Measurements from ENCODE around the gene TSN. TPM values are rescaled to one million over a fixed set of nuclear protein-coding genes. Genes with fewer than 3 reads are reported as not detected.

TSN gene
- total RNA-seq, 1 experiment from 2014 or later = 87.3 TPM

DNA sequence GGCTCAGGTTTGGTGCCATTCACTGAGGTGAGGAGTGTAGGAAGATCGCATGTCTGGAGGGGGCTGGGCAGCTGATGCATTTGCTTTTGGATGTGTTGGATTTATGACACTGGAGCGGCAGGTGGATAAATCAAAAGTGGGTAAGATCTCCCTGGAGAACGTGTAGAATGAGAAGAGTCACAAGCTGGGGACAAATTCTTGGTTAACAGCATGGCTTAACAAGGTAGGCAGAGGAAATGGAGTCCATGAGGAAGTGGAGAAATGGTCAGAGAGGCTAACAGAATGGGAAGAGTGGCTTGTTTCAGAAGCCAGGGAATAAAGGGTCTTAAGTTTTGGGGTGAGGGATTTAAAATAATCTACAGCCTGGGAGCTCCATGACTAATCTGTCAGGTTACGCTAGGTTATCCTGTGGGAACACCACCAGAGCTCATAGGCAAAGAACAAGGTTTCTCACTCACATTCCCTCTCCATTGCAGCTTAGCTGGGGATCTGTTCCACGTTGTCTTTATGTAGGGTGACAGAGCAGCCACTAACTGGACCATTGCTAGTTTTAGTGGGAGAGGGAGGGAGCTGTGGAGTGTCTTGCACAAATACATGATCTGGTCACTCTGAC lies 12.8 kb downstream of the TSN start (continued):
- TF ChIP-seq, protein P1, sequence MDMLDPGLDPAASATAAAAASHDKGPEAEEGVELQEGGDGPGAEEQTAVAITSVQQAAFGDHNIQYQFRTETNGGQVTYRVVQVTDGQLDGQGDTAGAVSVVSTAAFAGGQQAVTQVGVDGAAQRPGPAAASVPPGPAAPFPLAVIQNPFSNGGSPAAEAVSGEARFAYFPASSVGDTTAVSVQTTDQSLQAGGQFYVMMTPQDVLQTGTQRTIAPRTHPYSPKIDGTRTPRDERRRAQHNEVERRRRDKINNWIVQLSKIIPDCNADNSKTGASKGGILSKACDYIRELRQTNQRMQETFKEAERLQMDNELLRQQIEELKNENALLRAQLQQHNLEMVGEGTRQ (CRISPR knock-in tag; IDR thresholded peaks at IDR 0.05) = no peak
- TF ChIP-seq, protein P2, sequence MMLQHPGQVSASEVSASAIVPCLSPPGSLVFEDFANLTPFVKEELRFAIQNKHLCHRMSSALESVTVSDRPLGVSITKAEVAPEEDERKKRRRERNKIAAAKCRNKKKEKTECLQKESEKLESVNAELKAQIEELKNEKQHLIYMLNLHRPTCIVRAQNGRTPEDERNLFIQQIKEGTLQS (CRISPR knock-in tag; conservative IDR thresholded peaks at IDR 0.05) = no peak
- TF ChIP-seq, protein P3, sequence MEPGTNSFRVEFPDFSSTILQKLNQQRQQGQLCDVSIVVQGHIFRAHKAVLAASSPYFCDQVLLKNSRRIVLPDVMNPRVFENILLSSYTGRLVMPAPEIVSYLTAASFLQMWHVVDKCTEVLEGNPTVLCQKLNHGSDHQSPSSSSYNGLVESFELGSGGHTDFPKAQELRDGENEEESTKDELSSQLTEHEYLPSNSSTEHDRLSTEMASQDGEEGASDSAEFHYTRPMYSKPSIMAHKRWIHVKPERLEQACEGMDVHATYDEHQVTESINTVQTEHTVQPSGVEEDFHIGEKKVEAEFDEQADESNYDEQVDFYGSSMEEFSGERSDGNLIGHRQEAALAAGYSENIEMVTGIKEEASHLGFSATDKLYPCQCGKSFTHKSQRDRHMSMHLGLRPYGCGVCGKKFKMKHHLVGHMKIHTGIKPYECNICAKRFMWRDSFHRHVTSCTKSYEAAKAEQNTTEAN (CRISPR knock-in tag; IDR thresholded peaks at IDR 0.05) = no peak
- TF ChIP-seq GRHL2 (CRISPR knock-in tag; IDR thresholded peaks at IDR 0.05; ENCODE audit: insufficient replicate concordance, severe bottlenecking) (no peak), MXD4 (CRISPR knock-in tag; IDR thresholded peaks at IDR 0.05; ENCODE audit: borderline replicate concordance) (no peak)

DNA sequence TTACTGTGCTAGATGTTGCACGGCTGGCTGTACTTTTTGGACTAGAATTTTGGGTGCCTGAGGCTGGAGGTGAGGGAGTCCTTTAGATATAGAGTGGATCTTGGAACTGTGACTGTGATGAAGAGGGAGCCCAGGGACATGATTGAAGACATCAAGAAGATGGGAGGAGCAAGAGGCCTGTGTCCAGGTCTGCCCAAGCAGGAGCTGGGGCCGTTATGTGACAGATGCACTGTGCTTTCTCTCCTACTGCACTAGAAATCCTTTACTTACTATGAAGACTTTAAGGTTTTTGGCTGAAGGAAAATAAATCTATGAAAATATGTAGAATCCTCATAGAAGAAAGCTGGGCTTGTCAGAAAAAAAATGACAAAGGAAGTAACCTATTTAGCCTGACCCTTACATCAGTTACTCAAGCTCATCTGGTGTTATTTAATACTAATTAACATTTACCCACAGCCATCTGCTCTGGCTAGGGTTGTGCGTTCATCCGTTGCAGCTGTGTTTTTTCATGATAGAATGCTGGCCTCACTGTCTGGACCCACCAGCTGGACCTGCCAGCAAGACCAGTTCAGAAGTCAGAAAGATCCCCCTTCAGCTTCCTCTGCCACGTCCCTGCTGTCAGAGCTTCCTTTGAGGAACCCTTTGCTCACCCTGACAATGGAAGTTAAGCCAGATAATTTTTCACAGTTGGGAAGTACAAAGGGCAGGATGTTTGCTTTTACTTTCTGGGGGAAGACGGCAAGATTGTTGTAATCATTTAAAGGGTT lies 16.7 kb downstream of the TSN start:
- no peak for DNase-seq (ENCODE audit: low spot score)
- Mint-ChIP-seq H3K27me3 (ENCODE audit: low read depth) (no peaks in the 10 kb centered on the region), H3K9me3 (no peaks in the 10 kb centered on the region), H3K36me3 (peaks cover 16% of the 10 kb centered on the region), H3K4me1 (peaks cover 10% of the 10 kb centered on the region), H3K4me3 (no peak overlapping the region), H3K27ac (peak overlapping the region; percentile 48)
- no peak for TF ChIP-seq ZNF396 (CRISPR knock-in tag; IDR thresholded peaks at IDR 0.05; ENCODE audit: borderline replicate concordance)
- TF ChIP-seq, protein P4, sequence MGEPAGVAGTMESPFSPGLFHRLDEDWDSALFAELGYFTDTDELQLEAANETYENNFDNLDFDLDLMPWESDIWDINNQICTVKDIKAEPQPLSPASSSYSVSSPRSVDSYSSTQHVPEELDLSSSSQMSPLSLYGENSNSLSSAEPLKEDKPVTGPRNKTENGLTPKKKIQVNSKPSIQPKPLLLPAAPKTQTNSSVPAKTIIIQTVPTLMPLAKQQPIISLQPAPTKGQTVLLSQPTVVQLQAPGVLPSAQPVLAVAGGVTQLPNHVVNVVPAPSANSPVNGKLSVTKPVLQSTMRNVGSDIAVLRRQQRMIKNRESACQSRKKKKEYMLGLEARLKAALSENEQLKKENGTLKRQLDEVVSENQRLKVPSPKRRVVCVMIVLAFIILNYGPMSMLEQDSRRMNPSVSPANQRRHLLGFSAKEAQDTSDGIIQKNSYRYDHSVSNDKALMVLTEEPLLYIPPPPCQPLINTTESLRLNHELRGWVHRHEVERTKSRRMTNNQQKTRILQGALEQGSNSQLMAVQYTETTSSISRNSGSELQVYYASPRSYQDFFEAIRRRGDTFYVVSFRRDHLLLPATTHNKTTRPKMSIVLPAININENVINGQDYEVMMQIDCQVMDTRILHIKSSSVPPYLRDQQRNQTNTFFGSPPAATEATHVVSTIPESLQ (CRISPR knock-in tag; IDR thresholded peaks at IDR 0.05) = no peak
- no peak for TF ChIP-seq PRRX2 (CRISPR knock-in tag; IDR thresholded peaks at IDR 0.05)
- TF ChIP-seq GTF2I (CRISPR knock-in tag; conservative IDR thresholded peaks at IDR 0.05) = no peak
- CTCF ChIA-PET = interaction anchor here (1.4 kb wide), 1 partner anchor 39 kb away, joined by 3 read pairs; no protein-coding TSS in a partner anchor
- ATAC-seq = no peak
- POLR2A ChIA-PET = no interaction called here

DNA sequence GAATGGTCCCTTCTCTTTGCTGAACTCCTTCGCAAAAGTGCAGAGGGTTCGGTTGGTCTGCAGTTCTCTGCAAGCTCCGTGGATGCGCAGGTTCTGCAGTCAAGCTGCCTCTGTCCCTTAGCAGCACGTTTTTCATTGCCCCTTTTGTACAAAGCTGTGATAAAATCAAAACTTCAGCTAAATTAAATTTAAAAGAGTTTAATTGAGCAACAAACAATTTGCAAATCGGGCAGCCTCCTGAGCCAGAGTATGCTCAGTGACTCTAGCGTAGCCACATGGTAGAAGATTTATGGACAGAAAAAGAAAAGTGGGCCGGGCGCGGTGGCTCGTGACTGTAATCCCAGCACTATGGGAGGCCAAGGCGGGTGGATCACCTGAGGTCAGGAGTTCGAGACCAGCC lies 18.8 kb downstream of the TSN start:
- peaks cover 15% of the 10 kb centered on the region for H3K4me1 Mint-ChIP-seq
- POLR2A ChIA-PET = no interaction called here
- peaks cover 8% of the 10 kb centered on the region for H3K36me3 Mint-ChIP-seq
- CTCF ChIA-PET = interaction anchor here (0.7 kb wide), 1 partner anchor 604 kb away, joined by 3 read pairs; no protein-coding TSS in a partner anchor
- no peaks in the 10 kb centered on the region for H3K9me3 Mint-ChIP-seq
- H3K4me3 Mint-ChIP-seq = no peak overlapping the region
- DNase-seq (ENCODE audit: low spot score) (no peak), ATAC-seq (no peak)
- H3K27me3 Mint-ChIP-seq (ENCODE audit: low read depth) = no peaks in the 10 kb centered on the region; the same call in 1 of the 2 replicates
- no peak overlapping the region for H3K27ac Mint-ChIP-seq
- TF ChIP-seq, protein P5, sequence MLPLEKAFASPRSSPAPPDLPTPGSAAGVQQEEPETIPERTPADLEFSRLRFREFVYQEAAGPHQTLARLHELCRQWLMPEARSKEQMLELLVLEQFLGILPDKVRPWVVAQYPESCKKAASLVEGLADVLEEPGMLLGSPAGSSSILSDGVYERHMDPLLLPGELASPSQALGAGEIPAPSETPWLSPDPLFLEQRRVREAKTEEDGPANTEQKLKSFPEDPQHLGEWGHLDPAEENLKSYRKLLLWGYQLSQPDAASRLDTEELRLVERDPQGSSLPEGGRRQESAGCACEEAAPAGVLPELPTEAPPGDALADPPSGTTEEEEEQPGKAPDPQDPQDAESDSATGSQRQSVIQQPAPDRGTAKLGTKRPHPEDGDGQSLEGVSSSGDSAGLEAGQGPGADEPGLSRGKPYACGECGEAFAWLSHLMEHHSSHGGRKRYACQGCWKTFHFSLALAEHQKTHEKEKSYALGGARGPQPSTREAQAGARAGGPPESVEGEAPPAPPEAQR (CRISPR knock-in tag; IDR thresholded peaks at IDR 0.05) = no peak
- TF ChIP-seq JUN (CRISPR knock-in tag; IDR thresholded peaks at IDR 0.05) = no peak
- TF ChIP-seq, protein P6, sequence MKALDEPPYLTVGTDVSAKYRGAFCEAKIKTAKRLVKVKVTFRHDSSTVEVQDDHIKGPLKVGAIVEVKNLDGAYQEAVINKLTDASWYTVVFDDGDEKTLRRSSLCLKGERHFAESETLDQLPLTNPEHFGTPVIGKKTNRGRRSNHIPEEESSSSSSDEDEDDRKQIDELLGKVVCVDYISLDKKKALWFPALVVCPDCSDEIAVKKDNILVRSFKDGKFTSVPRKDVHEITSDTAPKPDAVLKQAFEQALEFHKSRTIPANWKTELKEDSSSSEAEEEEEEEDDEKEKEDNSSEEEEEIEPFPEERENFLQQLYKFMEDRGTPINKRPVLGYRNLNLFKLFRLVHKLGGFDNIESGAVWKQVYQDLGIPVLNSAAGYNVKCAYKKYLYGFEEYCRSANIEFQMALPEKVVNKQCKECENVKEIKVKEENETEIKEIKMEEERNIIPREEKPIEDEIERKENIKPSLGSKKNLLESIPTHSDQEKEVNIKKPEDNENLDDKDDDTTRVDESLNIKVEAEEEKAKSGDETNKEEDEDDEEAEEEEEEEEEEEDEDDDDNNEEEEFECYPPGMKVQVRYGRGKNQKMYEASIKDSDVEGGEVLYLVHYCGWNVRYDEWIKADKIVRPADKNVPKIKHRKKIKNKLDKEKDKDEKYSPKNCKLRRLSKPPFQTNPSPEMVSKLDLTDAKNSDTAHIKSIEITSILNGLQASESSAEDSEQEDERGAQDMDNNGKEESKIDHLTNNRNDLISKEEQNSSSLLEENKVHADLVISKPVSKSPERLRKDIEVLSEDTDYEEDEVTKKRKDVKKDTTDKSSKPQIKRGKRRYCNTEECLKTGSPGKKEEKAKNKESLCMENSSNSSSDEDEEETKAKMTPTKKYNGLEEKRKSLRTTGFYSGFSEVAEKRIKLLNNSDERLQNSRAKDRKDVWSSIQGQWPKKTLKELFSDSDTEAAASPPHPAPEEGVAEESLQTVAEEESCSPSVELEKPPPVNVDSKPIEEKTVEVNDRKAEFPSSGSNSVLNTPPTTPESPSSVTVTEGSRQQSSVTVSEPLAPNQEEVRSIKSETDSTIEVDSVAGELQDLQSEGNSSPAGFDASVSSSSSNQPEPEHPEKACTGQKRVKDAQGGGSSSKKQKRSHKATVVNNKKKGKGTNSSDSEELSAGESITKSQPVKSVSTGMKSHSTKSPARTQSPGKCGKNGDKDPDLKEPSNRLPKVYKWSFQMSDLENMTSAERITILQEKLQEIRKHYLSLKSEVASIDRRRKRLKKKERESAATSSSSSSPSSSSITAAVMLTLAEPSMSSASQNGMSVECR (CRISPR knock-in tag; IDR thresholded peaks at IDR 0.05; ENCODE audit: borderline replicate concordance) = no peak
- TF ChIP-seq, protein P7, sequence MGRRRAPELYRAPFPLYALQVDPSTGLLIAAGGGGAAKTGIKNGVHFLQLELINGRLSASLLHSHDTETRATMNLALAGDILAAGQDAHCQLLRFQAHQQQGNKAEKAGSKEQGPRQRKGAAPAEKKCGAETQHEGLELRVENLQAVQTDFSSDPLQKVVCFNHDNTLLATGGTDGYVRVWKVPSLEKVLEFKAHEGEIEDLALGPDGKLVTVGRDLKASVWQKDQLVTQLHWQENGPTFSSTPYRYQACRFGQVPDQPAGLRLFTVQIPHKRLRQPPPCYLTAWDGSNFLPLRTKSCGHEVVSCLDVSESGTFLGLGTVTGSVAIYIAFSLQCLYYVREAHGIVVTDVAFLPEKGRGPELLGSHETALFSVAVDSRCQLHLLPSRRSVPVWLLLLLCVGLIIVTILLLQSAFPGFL (CRISPR knock-in tag; IDR thresholded peaks at IDR 0.05; ENCODE audit: borderline replicate concordance) = no peak
- TF ChIP-seq ZNF138 (CRISPR knock-in tag; conservative IDR thresholded peaks at IDR 0.05) = no peak
- TF ChIP-seq, protein P8, sequence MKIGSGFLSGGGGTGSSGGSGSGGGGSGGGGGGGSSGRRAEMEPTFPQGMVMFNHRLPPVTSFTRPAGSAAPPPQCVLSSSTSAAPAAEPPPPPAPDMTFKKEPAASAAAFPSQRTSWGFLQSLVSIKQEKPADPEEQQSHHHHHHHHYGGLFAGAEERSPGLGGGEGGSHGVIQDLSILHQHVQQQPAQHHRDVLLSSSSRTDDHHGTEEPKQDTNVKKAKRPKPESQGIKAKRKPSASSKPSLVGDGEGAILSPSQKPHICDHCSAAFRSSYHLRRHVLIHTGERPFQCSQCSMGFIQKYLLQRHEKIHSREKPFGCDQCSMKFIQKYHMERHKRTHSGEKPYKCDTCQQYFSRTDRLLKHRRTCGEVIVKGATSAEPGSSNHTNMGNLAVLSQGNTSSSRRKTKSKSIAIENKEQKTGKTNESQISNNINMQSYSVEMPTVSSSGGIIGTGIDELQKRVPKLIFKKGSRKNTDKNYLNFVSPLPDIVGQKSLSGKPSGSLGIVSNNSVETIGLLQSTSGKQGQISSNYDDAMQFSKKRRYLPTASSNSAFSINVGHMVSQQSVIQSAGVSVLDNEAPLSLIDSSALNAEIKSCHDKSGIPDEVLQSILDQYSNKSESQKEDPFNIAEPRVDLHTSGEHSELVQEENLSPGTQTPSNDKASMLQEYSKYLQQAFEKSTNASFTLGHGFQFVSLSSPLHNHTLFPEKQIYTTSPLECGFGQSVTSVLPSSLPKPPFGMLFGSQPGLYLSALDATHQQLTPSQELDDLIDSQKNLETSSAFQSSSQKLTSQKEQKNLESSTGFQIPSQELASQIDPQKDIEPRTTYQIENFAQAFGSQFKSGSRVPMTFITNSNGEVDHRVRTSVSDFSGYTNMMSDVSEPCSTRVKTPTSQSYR (CRISPR knock-in tag; IDR thresholded peaks at IDR 0.05) = no peak
- no peak for TF ChIP-seq NFYB (CRISPR knock-in tag; conservative IDR thresholded peaks at IDR 0.05; ENCODE audit: low read depth)

Measured in WTC11 (cell line).